Mucosa of descending colon (tissue), 3 donors: ENCODE data around the gene RIC8A. TPM values are rescaled to one million over a fixed set of nuclear protein-coding genes. Genes with fewer than 3 reads are reported as not detected.
A peak's percentile ranks its signal among the peaks of the same experiment; 100 is the strongest.

Experiments
- ATAC-seq: fragments of 200-7000 bp; cut with Tn5 transposase; one replicate; pipeline ENCODE4 v1.9.1; 2020; ENCODE audit warnings: mild to moderate bottlenecking, moderate library complexity
- DNase-seq, 3 donors: peaks; one replicate each; pipeline ENCODE4 v3.0.0-alpha.2; 2020
- H3K36me3 ChIP-seq: fragments of 200-600 bp; one replicate; pipeline ENCODE4 v1.8.0; 2021; ENCODE audit warnings: low read depth, mild to moderate bottlenecking
- H3K4me1 ChIP-seq: fragments of 200-600 bp; one replicate; pipeline ENCODE4 v1.8.0; 2021; ENCODE audit warnings: low read depth, mild to moderate bottlenecking
- H3K4me3 ChIP-seq: fragments of 200-600 bp; one replicate; pipeline ENCODE4 v1.8.0; 2021; ENCODE audit warnings: mild to moderate bottlenecking
- H3K9me3 ChIP-seq: fragments of 200-600 bp; one replicate; pipeline ENCODE4 v1.8.0; 2021; ENCODE audit warnings: mild to moderate bottlenecking
- intact Hi-C, 2 donors: fragments of 100-400 bp; cut with DNase I in 1 of 2; cut with micrococcal nuclease in 1 of 2; formaldehyde crosslinking; loops; one replicate each; pipeline versions ENCODE4 v1.11.0 to v1.11.1; 2022; cut with DNase I, micrococcal nuclease
- total RNA-seq, 3 donors: library from RNA; stranded (reverse); fragmentation: NEBNext Ultra II Directional in 2 of 3; extraction: Animal tissue kit (Norgen Biotek cat#: 25700) in 2 of 3; gene quantifications; one replicate each; pipeline versions ENCODE4 v1.2.1 to v1.2.4, GENCODE V29; 2021 to 2023
- TF ChIP-seq, protein P1 (sequence below): fragments of 200-600 bp; IDR thresholded peaks from one replicate; pipeline ENCODE4 v1.8.0; 2022; ENCODE audit warnings: antibody characterized with exemption, mild to moderate bottlenecking
- donor health status: DM: no; HTN: no; CAD: no; lungs with moderate emphysema.
- donor health status: DM: no; HTN: no; CAD: no.
- donor health status: DM: no; HTN: yes; CAD: no.

Gene RIC8A
- total RNA-seq, 3 donors from 2014 or later: 75.1 to 93.1 (median 82.2) TPM

DNA sequence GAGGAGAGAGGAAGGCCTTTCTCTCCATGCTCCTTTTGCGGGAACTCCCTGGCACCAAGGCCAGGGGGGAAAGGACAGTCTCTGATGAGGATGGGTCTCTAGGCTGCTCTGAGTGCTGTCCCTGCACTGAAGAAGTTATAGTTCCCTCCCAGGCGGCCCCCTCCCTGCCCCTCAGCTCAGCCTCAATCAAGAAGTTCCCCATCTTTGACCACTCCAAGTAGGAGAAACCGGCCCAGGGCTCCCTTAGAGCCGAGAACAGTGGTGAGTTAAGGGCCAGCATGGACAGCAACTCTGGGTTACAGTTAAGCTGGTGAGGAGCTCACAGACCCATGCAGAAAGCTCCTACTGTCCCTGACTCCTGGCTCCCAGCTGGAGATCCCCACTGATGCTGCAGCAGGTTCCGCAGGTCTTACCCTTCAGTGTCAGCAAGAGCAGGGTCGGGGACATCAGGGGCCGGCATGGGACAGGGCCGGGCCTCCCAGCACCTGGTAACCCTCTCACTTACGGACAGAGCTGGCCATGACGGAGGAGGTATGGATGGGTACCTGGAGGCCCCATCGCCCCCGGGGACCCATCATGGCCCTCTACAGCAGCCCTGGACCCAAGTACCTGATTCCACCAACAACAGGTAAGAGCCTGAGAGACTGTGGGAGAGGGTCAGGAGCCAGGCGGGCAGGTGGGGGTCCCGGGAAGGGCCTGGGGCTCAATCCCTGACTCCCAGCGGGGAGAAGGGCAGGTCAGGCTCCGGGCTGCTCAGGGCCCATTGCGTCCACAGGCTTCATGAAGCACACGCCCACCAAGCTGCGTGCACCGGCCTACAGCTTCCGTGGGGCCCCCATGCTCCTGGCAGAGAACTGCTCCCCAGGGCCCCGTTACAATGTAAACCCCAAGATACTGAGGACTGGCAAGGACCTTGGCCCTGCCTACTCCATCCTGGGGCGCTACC, 10.4 kb upstream of the RIC8A start:
- Histone ChIP-seq H3K4me3 (no peak overlapping the region), H3K4me1 (no peaks in the 10 kb centered on the region), H3K36me3 (no peaks in the 10 kb centered on the region), H3K9me3 (no peaks in the 10 kb centered on the region)
- ATAC-seq (no peak), DNase-seq (peak in 1 of 3 donors; percentile 44)
- TF ChIP-seq, protein P1, sequence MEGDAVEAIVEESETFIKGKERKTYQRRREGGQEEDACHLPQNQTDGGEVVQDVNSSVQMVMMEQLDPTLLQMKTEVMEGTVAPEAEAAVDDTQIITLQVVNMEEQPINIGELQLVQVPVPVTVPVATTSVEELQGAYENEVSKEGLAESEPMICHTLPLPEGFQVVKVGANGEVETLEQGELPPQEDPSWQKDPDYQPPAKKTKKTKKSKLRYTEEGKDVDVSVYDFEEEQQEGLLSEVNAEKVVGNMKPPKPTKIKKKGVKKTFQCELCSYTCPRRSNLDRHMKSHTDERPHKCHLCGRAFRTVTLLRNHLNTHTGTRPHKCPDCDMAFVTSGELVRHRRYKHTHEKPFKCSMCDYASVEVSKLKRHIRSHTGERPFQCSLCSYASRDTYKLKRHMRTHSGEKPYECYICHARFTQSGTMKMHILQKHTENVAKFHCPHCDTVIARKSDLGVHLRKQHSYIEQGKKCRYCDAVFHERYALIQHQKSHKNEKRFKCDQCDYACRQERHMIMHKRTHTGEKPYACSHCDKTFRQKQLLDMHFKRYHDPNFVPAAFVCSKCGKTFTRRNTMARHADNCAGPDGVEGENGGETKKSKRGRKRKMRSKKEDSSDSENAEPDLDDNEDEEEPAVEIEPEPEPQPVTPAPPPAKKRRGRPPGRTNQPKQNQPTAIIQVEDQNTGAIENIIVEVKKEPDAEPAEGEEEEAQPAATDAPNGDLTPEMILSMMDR: no peak
- intact Hi-C loops: no loop called here

DNA sequence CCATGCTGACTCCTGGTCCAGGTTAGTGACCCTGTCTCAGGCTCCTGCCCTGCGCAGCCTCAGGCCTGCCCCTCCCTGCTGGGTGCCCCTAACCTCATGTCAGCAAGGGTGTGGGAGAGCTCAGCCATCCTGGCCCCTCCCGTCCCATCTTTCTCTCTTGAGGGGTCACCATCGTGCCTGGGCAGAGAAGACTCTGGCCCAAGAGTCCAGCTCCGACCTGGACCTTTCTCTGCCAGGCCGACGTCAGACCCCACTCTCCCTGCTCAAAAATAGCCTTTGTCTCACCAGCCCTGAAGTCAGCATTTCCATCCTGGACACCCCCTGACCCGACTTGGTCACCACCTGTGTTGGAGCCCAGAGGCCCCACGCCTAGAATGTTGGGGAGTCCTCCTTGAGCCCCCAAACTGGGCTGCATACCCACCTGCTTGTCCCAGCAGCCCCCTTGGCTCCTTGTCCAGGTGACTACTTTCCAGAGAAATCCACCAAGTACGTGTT, 9.7 kb upstream of the RIC8A start:
- ATAC-seq: no peak
- Histone ChIP-seq H3K4me1 (no peaks in the 10 kb centered on the region), H3K4me3 (no peak overlapping the region), H3K36me3 (no peaks in the 10 kb centered on the region), H3K9me3 (no peaks in the 10 kb centered on the region)
- no peak for DNase-seq
- intact Hi-C loops: no loop called here
- TF ChIP-seq, protein P1: no peak

DNA sequence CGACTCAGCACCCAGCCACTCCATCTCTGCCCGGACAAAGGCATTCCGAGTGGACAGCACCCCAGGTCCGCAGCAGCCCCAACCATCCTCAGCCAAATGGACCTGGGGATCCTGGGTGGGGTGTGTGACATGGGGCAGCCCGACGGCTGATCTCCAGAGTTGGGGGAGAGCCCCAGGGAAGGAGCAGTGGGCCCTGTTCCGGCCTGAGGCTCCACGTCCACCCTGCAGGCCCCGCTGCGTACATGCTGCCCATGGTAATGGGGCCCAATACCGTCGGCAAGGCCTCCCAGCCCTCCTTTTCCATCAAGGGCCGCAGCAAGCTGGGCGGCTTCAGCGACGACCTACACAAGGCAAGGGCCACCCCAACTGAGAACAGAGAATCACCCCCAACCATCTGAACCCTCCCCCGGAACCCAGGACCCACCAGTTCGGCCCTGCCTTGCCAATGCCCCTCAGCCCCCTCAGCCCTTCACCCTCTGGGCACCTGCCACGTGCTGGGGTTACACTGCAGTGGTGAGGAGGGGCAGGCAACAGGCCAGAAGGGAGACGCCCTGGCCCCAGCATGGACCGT, 9.2 kb upstream of the RIC8A start:
- Histone ChIP-seq H3K4me3 (no peak overlapping the region), H3K9me3 (no peaks in the 10 kb centered on the region), H3K36me3 (no peaks in the 10 kb centered on the region), H3K4me1 (no peaks in the 10 kb centered on the region)
- TF ChIP-seq, protein P1: no peak
- ATAC-seq (peak; percentile 5), DNase-seq (peak in 1 of 3 donors; percentile 25)
- intact Hi-C loops: no loop called here

DNA sequence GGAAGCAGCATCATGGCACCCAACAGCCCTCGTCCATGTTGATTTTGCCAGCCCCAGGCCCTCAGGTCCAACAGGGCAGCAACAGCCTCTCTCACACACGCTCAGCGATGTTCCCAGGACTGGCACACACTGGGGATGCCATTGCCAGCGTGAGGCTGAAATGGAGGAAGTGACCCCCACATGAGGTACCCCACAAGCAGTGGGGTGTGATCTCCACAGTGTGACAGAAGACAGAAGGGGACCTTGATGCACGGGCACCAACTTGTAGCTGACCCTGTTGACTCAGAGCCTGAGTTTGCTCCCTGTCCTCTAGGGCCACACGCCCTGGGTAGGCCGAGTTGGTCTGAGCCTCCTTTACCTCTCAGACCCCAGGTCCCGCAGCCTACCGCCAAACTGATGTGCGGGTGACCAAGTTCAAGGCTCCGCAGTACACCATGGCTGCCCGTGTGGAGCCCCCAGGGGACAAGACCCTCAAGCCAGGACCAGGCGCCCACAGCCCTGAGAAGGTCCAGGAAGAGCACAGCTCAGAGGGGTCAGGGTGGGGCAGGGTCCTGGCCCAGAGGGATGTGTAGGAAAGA, 8.4 kb upstream of the RIC8A start:
- Histone ChIP-seq H3K36me3 (no peaks in the 10 kb centered on the region), H3K9me3 (no peaks in the 10 kb centered on the region), H3K4me3 (no peak overlapping the region), H3K4me1 (no peaks in the 10 kb centered on the region)
- ATAC-seq: no peak
- TF ChIP-seq, protein P1: no peak
- DNase-seq: peak in 1 of 3 donors; percentile 17
- intact Hi-C loops: no loop called here

DNA sequence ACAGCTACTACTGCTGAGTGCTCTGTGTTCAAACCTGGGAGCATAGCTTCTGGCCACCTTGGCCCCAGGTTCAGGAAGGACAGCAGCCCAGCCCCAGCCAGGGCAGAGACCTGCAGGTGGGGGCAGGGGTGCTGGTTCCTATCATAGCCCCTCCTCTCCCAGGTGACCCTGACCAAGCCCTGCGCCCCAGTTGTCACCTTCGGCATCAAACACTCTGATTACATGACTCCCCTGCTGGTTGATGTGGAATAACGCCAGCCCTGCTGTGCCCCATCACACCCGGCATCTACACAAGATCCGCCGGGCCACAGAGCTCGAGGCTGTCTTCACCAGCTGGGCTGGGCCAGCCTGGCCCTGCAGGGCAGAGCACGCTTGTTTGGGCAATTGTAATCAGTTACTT, 7.7 kb upstream of the RIC8A start:
- ATAC-seq: peak; percentile 4
- TF ChIP-seq, protein P1: no peak
- Histone ChIP-seq H3K36me3 (peaks cover 4% of the 10 kb centered on the region), H3K4me1 (no peaks in the 10 kb centered on the region), H3K9me3 (no peaks in the 10 kb centered on the region), H3K4me3 (no peak overlapping the region)
- DNase-seq: no peak
- intact Hi-C loops: no loop called here
